ENCODE results near the gene TMEM54. TPM values are rescaled to one million over a fixed set of nuclear protein-coding genes. Genes with fewer than 3 reads are reported as not detected.

TMEM54 gene
- total RNA-seq (ENCODE audit: low replicate concordance) = 33.1 and 38.4 TPM in 2 replicates

GRCh38 chr1:32900956-32901822, at the start of gene TMEM54:
TSS of gene TMEM54 (minus strand) at chr1:32901389. CDS start at chr1:32901238, 151 bp downstream.
- TF ChIP-seq CTCF (IDR thresholded peaks at IDR 0.05; ENCODE audit: insufficient read depth, low read length) = no peak
- no peak for DNase-seq (ENCODE audit: low read depth)
- H3K4me3 ChIP-seq (ENCODE audit: low read depth, low read length) = peak within 1 kb of the TSS; percentile 73

- no peak for TF ChIP-seq CTCF (IDR thresholded peaks at IDR 0.05; ENCODE audit: insufficient read depth, low read length)
- no peak overlapping the region for H3K4me3 ChIP-seq (ENCODE audit: low read depth, low read length)
- no peak for DNase-seq (ENCODE audit: low read depth)
Observed at GRCh38 chr1:32949519-32949918, 48.3 kb upstream of the TMEM54 start.

- DNase-seq (ENCODE audit: low read depth) = no peak
- TF ChIP-seq CTCF (IDR thresholded peaks at IDR 0.05; ENCODE audit: insufficient read depth, low read length) = no peak
- no peak overlapping the region for H3K4me3 ChIP-seq (ENCODE audit: low read depth, low read length)
Observed at GRCh38 chr1:32948905-32949304, 47.7 kb upstream of the TMEM54 start.

GRCh38 chr1:32948390-32948722, 47.2 kb upstream of the TMEM54 start:
- DNase-seq (ENCODE audit: low read depth) = no peak
- H3K4me3 ChIP-seq (ENCODE audit: low read depth, low read length) = no peak overlapping the region
- no peak for TF ChIP-seq CTCF (IDR thresholded peaks at IDR 0.05; ENCODE audit: insufficient read depth, low read length)

- H3K4me3 ChIP-seq (ENCODE audit: low read depth, low read length) = no peak overlapping the region
- no peak for TF ChIP-seq CTCF (IDR thresholded peaks at IDR 0.05; ENCODE audit: insufficient read depth, low read length)
- no peak for DNase-seq (ENCODE audit: low read depth)
Observed at GRCh38 chr1:32947669-32948389, 46.6 kb upstream of the TMEM54 start.

GRCh38 chr1:32946413-32946812, 45.2 kb upstream of the TMEM54 start:
- no peak overlapping the region for H3K4me3 ChIP-seq (ENCODE audit: low read depth, low read length)
- no peak for TF ChIP-seq CTCF (IDR thresholded peaks at IDR 0.05; ENCODE audit: insufficient read depth, low read length)
- no peak for DNase-seq (ENCODE audit: low read depth)
